GM21367 (cell line): ENCODE measurements around the gene NFS1.
A peak's percentile ranks its signal among the peaks of the same experiment; 100 is the strongest.
"Not testable (repeated sequence)": the region's sequence is repeated elsewhere in the genome, so short reads cannot be mapped to it uniquely, and the experiment has no call there.

Source experiments
- ATAC-seq: cut with Tn5 transposase; IDR thresholded peaks from one replicate; pipeline ENCODE4 v1.9.1; 2021; ENCODE audit not compliant: unreplicated experiment

Gene NFS1

DNA sequence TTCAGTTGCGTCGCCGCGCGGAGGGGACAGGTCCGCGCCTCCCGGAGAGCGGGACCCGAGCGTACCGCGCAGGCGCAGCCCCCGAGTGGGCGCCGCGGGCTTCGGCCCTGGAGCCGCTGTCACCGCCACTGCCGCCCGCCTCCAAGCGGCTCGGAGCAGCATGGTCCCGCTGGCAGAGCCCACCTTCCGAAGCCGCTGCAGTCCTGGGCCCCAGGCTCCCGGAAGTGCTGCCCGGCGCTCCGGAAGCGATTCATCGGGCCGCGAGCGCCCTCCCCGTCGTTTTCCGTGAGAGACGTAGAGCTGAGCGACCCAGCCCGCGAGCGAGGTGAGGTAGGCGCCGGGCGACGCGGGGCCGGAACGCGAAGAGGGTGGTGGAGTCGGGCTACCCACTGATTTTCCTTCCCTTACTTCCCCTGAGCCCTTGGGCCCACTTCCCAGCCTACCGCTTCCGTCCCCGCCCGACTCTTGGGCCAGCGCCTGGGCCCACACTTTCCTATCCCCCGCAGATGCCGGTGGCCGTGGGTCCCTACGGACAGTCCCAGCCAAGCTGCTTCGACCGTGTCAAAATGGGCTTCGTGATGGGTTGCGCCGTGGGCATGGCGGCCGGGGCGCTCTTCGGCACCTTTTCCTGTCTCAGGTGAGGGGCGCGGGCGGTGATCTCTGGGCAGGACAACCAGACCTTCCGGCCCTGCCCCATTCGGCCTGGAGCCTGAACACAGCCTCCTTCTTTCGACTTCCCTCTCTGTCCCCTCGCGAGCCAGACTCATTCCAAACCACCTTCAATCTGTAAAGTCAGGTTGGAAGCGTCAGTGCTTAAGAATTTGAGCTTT, at the start of gene NFS1, which contains the start of gene ROMO1:
Gene NFS1 (minus strand): TSS at position 226 of the 830 bp plus-strand sequence. CDS start 64 bp downstream, at position 162.
Gene ROMO1 (plus strand): TSS at position 279 of the 830 bp plus-strand sequence. CDS start 228 bp downstream, at position 507.
- peak; percentile 62 for ATAC-seq

DNA sequence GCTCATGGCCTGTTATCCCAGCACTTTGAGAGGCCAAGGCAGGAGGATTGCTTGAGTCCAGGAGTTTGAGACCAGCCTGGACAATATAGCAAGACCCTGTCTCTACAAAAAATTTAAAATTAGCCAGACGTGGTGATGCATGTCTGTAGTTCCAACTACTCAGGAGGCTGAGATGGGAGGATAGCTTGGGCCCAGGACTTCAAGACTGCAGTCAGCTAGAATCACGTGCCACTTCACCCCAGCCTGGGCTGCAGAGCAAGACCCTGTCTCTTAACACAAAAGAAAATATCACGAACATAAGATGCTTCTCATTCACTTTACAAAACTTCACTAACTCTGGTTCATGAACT, 45.3 kb upstream of the NFS1 start:
- not testable (repeated sequence) for ATAC-seq

DNA sequence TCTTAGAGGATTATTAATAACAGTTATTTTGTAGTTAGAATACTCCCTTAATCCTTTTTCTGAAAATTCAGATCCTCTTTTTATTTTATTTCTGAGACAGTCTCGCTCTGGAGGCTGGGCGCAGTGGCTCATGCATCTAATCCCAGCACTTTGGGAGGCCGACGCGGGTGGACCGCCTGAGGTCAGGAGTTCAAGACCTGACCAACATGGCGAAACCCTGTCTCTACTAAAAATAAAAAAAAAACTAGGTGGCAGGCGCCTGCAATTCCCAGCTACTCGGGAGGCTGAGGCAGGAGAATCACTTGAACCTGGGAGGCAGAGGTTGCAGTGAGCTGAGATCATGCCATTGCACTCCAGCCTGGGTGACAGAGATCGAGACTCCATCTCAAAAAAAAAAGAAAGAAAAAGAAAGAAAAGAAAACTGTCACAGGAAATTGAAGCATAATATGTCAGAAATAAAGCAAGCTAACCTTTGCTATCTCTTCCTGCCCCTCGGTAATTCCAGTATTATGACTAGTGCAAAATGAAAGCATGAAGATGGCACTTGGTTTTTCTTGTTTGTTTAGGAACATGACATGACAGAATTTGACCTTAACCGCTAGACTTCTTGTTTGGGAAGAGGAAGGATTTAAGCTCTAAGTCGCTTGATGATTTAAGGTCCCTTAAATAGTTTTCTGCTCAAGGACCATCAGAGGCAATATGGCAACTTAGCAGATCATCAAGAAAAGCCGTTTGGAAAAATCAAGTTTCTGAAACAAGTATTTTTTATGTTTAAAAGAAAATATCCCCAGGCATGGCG, 44.7 kb upstream of the NFS1 start:
- ATAC-seq = no peak

DNA sequence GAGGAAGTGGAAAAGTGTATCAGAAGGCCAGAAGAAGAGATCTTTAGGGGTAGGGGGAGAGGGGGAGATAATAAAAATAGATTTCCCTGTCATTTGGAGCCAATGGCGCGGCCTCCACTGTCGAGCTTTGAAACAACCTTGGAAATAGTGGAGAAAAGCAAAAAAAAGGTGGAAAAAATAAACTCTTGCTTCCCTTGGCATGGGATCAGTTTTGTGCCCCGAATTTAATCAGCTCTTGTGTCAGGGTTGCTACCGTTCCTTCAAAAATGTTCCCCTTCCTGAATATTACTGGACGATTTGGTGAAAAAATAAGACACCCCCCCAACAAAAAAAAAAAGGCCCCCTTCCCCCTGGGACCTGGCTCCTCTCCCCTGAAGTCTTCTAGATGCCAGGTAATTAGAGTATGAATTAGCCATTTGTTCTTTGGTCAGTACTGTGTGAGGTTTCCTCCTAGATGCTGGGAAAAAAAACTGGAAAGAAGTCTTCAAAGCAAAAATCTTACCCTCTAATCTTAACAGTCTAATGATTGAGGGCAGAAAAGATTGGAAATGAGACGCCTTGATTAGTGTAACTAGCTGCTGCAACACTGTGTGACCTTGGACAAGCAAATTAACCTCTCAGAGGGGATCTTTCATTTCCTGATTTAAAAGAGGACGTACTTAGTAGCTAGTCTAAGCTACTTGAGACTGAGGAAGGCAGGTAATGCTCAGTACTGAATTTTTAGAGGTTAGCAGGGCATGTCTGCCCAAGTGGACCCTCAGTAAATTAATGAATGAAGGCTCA, 43.8 kb upstream of the NFS1 start:
- ATAC-seq = no peak

DNA sequence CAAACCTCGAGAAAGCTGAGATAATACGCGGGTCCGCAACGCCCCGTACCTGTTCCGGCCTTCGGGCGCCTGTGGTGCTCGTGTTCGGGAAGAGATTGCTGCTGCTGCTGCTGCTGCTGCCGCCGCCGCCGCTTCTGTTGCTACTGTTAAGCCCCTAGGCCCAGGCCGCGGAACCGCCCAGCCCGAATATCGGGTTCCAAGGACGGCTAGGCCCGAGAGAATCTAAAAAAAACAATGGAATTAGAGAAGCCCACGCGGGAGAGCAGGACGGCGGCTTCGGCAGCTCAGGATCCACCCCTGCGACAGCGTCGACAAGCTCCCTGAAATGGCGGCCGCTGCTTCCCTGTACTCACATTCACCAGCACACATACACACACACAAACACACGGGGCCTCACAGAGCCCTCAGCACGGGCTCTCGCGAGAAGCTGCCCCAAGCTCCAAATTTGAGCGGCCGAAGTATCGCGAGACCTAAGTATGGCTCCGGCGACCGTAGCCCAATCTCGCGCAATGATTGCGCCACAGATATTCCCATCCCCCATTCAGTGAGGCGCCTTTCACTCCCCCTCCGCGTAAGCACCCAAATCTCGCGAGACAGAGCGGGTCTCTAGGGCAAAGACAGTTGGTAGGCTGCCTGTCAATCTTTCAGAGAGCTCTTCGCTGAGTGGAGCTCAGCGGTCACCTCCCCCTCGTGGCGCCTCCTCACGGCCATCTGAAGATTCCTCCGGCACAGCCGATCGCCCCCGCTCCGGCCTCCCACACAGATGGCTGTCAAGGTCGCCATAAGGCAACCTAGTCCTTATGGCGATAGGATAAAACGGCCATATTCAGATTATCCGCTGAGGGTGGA, 43.0 kb upstream of the NFS1 start, which contains the start of gene RBM39:
Gene RBM39 (minus strand): TSS at position 369 of the 849 bp plus-strand sequence. CDS start 1,386 bp downstream, outside the sequence.
- ATAC-seq = peak; percentile 82

DNA sequence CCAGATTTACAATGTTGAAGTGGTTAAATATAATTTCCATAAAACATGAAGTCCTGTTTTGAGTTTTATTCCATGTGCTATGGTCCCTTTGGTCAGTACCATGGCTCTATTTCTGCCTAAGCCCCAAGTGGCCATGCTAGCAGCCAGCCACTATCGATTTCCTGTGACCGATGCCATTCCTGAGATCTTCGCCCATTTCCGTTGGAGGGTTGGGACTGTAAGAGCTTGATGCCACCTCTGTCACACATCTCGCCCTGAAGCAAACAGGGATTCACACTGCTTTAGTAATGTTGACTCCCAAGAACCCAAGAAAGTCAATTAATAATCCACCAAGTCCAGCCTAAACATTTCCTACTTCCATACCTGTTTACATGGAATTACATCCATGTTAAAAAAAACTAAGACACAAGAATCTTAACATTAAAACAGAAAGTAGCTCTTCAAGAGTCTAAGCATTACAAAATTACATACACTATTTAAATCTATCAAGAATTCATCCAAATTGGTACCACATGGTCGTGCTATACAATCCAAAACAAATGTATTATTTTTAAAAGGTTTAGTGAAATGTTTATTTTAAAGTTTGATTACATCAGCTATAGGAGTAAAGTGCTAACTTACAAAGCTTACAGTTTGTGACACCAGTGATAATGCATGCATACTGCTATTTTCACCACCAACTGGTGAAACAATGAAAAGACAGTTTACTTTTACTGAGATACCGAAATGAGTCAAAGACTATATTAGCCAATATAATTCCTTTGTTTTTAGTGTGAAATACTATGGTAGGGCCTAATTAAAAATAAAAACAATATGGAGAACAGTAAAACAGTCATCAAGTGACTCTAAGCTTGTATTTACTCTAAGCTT, 40.4 kb upstream of the NFS1 start:
- ATAC-seq = no peak

DNA sequence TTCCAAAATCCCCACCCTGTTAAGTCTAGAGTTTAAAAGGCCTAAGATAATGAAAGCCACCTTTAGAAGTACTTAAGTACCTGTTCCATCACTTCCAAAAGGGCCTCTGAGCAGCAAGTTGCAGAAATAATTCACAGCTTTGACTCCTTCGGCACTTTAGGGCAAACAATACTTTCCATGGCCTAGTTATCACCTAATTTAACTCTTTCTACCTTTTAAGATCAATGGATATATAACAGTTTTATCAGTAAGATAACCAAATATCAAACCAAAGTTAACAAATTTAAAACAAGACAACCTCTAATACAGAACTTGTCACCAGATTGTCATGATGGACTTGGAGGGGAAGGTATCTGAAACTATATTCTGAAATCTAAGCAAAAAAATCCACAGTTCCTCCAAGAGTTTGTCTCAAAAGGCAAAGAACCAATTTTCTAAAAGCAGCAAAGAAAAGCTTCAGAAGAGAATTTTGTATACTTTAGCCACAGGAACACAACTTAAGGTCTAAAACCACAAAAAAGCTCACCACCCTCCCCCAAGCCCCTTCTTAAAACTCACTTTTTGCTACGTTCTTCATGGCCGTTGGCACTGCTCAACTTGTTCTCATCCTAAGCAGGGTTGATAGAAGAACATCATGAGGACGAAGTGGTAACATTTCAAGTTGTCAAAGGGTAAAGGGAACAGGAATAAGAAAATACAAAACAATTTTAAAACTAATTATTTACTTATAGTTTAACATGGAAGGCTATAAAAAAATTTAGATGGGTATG, 39.4 kb upstream of the NFS1 start:
- ATAC-seq = no peak

DNA sequence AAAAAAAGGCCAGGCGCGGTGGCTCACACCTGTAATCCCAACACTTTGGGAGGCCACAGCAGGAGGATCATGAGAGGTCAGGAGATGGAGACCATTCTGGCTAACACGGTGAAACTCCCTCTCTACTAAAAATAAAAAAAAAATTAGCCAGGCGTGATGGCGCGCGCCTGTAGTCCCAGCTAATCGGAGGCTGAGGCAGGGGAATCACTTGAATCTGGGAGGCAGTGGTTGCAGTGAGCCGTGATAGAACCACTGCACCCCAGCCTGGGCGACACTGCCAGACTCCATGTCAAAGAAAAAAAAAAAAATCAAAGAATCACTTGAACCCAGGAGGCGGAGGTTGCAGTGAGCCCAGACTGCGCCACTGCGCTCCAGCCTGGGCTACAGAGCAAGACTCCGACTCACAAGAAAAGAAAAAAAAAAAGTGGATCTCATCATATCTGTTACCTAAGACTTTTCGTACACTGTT, 38.7 kb upstream of the NFS1 start:
- no peak for ATAC-seq

DNA sequence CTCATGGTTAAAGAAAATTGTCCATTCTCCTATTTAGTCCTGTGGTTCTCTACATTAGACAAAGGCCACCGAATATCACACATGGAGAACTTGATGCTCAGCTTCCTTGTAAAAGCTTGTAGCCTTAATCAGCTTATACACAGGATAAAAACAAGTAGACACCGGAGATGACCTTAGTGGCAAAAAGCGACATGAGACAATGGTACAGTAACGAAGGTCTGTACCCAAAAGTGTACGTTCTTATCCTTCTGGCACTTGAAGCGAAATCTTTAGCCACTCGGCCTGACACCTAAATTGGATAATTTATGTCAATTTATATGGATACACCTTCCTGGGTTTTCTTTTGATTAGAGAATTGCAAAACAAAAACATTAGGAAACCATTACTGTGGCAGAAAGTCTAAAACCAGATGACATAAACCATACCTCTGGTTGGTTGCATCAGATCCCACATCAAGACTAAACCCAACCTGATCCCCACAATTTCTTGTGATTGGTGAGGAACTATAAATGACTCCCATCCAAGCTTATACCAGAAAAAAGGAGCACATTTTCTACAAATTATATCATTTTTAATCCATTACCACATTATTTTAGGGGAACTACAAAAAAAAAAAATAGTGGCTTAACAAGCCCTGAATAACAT, 36.8 kb upstream of the NFS1 start:
- no peak for ATAC-seq

DNA sequence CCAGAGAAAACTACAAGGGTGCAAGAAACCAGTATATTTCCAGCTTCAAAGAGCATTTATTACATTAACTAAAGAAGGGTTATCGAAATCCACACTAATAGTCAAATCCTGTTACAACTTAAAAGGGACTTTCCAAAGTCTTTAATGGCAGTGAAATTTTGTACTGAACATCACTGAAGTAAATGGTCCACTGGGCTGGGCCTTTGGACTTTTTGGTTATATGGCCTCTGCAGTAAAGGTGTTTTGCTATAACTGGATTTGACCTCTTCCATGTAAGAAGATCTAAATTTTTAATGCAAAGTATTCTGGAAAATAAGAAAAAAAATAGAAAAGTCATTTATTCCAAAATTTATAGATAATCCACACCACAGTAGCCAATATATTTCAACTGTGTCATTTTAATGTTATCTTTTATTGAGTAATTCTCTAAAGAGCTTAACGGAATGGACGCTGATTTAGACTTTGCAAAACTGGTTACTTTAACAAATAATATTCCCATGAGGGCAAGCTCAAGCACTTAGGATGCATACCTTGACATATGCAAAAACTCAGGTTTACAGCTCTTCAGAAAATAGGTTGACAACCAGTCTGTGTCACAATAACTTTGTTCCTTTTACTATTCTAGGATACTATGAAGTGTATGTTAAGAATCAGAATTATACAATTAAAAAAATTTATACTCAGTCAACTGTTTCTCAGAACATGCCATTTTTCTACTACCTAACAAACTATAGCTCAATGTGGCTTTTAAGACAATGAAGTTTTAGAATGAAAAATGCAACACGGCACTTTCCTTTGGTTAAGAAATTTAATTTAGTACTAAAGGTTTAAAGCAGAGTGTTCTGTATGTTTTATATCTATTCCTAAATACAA, 35.9 kb upstream of the NFS1 start:
- ATAC-seq = no peak

DNA sequence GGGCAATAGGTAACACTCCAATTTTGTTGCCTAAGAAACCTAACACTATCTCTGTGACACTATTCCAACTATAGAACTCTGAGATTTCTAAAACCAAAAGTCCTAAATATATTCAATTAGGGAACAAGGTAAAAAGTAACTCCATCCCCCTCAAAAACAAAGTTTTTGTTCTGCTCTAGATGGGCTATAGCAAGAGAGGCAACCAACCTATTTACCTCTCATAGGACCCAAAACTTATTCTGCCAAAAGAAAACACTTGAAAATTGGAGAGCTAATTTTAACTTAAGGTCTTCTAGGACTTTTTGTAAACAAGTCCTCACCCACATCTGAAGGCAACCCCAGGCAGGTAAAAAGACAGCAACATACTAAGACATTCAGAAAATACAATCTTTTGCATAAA, 35.2 kb upstream of the NFS1 start:
- no peak for ATAC-seq

DNA sequence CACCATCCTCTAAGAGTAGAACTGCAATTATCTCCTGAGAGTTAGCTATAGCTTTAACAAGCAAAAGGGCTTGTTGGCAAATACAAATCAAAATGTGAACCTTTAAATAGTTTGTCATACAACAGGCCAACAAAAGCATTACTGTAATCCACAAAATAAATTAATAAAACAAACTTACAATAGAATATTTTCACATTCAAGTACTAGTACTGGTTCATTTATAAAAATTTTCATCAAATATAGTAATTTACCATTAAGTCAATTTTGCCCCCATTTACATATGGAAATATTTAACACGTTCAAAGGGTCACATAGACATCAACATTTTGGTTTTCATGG, 33.5 kb upstream of the NFS1 start:
- ATAC-seq = no peak

DNA sequence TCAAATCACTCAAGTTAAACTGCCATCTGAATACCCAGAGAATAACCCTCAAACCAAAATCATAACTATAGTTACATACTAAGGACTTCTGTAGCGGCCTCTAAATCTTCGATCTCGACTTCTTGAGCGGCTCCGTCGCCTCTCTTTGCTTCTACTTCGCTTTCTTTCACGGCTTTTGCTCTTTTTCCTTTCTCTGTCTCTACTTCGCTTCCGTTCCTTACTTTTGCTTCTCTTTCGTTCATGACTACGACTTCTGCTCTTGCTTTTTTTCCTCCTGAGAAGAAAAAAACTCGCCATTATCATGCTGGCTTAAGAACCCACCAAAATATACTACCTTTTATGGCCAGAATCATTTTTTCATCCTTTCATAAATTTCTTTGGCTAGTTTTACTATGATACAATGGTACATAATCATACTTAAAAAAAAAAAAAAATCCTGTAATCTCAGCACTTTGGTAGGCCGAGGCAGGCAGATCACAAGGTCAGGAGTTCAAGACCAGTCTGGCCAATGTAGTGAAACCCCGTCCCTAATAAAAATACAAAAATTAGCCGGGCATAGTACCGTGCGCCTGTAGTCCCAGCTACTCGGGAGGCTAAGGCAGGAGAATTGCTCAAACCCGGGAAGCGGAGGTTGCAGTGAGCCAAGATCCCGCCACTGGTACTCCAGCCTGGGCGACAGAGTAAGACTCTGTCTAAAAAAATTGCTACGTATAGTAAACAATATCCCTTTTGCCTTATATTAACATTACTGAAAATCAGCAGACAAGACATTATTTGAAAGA, 32.9 kb upstream of the NFS1 start:
- ATAC-seq = no peak

DNA sequence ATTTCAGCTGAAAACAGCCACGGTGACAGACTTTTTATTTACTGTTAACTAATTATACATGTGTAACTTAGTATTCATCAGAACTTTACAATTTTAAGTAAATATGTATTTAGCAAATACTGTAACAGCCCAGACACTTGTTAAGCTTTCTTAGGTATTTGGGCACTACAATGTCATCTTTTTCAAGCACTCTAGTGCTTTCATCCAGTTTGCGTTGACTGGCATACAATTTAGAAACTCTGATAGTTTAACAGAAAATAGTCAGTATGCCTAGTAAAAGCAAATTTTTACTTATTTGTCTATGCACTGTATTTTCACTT, 32.3 kb upstream of the NFS1 start:
- ATAC-seq = no peak

DNA sequence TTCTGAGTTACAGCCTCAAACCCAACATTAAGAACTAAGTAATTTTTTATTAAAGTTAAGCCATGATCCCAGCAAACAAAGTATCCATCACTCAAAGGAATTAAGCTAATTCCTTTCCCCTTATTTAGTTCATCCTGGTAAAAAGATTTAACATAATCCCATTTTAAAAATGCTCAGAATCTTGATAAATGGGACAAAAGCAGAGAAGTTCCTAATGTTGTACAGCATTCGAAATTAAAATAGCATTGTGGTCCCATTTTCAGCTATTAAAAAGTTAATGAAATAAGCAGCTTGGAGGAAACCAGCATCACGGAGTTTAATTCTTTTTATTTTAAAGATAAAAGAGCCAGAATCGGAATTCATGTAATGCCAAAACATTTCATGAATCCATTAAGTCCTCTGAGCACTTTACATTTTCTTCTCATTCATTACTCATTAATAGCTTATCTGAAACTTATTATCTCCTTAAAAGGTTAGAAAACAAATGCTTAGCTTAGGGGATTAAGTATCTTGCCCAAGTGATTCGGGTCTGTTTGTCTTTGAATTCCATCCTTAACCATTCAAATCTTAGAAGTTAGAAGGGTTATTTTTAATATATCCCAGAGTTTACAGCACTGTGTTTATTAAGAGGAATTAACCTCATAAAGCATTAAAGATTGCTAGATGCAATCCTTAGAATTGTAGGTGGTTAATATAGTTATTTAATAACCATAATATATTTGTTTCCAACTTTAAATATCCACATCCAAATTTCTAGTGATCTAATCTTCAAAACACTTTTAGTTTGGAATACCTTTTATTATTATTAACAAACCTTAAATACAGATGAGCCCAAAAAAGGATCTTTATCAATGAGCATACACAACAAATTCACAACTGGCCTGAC, 31.7 kb upstream of the NFS1 start:
- no peak for ATAC-seq
